Measurements from ENCODE around the gene ANKRD31.

- TF ChIP-seq CTCF (IDR thresholded peaks at IDR 0.05) (no peak), RCOR1 (IDR thresholded peaks at IDR 0.05; ENCODE audit: low read depth, low read length) (no peak), POLR2A (IDR thresholded peaks at IDR 0.05; ENCODE audit: low read length) (no peak), CEBPB (IDR thresholded peaks at IDR 0.05) (no peak), REST (IDR thresholded peaks at IDR 0.05) (no peak), ELK1 (IDR thresholded peaks at IDR 0.05; ENCODE audit: low read depth, low read length) (no peak), EP300 (IDR thresholded peaks at IDR 0.05) (no peak), NR3C1 (IDR thresholded peaks at IDR 0.05) (no peak), SMC3 (IDR thresholded peaks at IDR 0.05) (no peak), RAD21 (conservative IDR thresholded peaks at IDR 0.05 in 1 of 2, IDR thresholded peaks at IDR 0.05 in 1 of 2) (no peak), NFE2L2 (conservative IDR thresholded peaks at IDR 0.05; ENCODE audit: low read length) (no peak)
- TF ChIP-seq, protein P1, sequence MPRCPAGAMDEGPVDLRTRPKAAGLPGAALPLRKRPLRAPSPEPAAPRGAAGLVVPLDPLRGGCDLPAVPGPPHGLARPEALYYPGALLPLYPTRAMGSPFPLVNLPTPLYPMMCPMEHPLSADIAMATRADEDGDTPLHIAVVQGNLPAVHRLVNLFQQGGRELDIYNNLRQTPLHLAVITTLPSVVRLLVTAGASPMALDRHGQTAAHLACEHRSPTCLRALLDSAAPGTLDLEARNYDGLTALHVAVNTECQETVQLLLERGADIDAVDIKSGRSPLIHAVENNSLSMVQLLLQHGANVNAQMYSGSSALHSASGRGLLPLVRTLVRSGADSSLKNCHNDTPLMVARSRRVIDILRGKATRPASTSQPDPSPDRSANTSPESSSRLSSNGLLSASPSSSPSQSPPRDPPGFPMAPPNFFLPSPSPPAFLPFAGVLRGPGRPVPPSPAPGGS (IDR thresholded peaks at IDR 0.05) = no peak
These were observed 11.2 kb downstream of the ANKRD31 start for GRCh38 chr5:75225506-75225905.
